Suprapubic skin (tissue), 4 donors: ENCODE data around the gene AK4. TPM values are rescaled to one million over a fixed set of nuclear protein-coding genes. Genes with fewer than 3 reads are reported as not detected.

ENCODE experiments used
- DNase-seq, 2 donors: peaks; one replicate each; pipeline ENCODE4 v3.0.0-alpha.2; 2019; ENCODE audit warnings: low spot score in 2 of 2
- H3K27ac ChIP-seq: fragments of 200-600 bp; sonication (generic); one replicate; pipeline ENCODE4 v1.5.1; 2019
- H3K27me3 ChIP-seq: fragments of 200-600 bp; sonication (generic); one replicate; pipeline ENCODE4 v1.5.1; 2019
- H3K36me3 ChIP-seq: fragments of 200-600 bp; sonication (generic); one replicate; pipeline ENCODE4 v1.5.1; 2019
- H3K4me1 ChIP-seq: fragments of 200-600 bp; sonication (generic); one replicate; pipeline ENCODE4 v1.5.1; 2019
- H3K4me3 ChIP-seq: fragments of 200-600 bp; sonication (generic); one replicate; pipeline ENCODE4 v1.5.1; 2019; ENCODE audit warnings: mild to moderate bottlenecking
- H3K9me3 ChIP-seq: fragments of 200-600 bp; sonication (generic); one replicate; pipeline ENCODE4 v1.5.1; 2019
- EP300 ChIP-seq: sonication (generic); formaldehyde crosslinking; IDR thresholded peaks from one replicate; pipeline ENCODE4 v1.6.1; 2017; ENCODE audit warnings: antibody characterized with exemption
- POLR2A ChIP-seq, 2 donors: fragments of 450-650 bp; IDR thresholded peaks; one replicate each; pipeline ENCODE4 v1.6.1; 2017; ENCODE audit warnings: antibody characterized with exemption in 2 of 2, mild to moderate bottlenecking in 2 of 2, moderate library complexity in 2 of 2
- POLR2AphosphoS5 ChIP-seq, 3 donors: sonication (generic); formaldehyde crosslinking; IDR thresholded peaks; one replicate each; pipeline ENCODE4 v1.6.1; 2017; ENCODE audit warnings: antibody characterized with exemption in 3 of 3
- WGBS: methylation state at CpG from one replicate; pipeline ENCODE4 v1.1.5; 2018; 5-methylcytosine and 5-hydroxymethylcytosine counted together
- total RNA-seq, 4 donors: library from RNA; depleted of rRNA; stranded (reverse); fragments of >200 nt; gene quantifications; one replicate each; pipeline ENCODE4 v1.1.0, GENCODE V29; 2016
- TF ChIP-seq, protein P1 (sequence below), 2 donors: fragments of 200-600 bp in 1 of 2; fragments of 450-650 bp in 1 of 2; sonication (generic) in 1 of 2; IDR thresholded peaks; one replicate each; pipeline ENCODE4 v1.5.1; 2016 to 2019; ENCODE audit warnings: antibody characterized with exemption in 2 of 2, mild to moderate bottlenecking in 1 of 2, moderate library complexity in 1 of 2

The AK4 gene
- total RNA-seq, 4 donors from 2014 or later, result 35.7 to 62.5 (median 54.8) TPM

DNA sequence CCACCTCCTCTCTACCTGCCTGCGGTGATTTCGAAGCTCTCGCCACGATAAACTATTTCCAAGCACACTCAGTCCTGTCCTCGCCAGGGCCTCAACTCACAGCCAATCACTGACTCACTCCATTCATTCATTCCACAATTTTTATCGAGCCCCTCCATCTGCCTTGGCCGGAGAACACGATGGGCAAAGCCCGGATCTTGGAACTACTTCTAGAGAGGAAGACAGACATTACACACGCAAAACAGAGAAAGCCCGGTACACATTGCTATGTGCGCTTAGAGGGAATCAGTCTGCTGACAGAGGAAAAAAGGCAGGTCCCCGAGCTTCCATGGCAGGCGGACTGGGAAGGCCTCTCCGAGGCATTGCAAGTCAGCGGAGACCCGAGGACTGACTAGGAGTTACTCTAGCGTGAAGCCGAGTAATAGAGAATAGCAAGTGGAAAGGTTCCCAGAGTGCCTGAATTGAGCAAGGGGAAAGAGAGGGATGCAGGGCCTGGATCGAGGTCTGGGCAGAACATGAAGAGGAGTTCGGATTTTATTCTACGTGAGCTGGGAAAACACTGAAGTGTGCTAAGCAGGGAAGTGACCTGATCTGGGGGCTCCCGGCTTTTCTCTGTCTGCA is 107.1 kb downstream of the AK4 start:
- Histone ChIP-seq H3K36me3 (no peaks in the 10 kb centered on the region), H3K27me3 (no peaks in the 10 kb centered on the region), H3K9me3 (no peaks in the 10 kb centered on the region), H3K4me3 (peak overlapping the region; percentile 60), H3K4me1 (peaks cover 23% of the 10 kb centered on the region), H3K27ac (no peak overlapping the region)
- 23% methylated on average over 23 of the region's 23 CpGs for WGBS
- DNase-seq, result no peak
- TF ChIP-seq POLR2AphosphoS5 (IDR thresholded peaks at IDR 0.05) (no peak), EP300 (no peak)
- TF ChIP-seq, protein P1, sequence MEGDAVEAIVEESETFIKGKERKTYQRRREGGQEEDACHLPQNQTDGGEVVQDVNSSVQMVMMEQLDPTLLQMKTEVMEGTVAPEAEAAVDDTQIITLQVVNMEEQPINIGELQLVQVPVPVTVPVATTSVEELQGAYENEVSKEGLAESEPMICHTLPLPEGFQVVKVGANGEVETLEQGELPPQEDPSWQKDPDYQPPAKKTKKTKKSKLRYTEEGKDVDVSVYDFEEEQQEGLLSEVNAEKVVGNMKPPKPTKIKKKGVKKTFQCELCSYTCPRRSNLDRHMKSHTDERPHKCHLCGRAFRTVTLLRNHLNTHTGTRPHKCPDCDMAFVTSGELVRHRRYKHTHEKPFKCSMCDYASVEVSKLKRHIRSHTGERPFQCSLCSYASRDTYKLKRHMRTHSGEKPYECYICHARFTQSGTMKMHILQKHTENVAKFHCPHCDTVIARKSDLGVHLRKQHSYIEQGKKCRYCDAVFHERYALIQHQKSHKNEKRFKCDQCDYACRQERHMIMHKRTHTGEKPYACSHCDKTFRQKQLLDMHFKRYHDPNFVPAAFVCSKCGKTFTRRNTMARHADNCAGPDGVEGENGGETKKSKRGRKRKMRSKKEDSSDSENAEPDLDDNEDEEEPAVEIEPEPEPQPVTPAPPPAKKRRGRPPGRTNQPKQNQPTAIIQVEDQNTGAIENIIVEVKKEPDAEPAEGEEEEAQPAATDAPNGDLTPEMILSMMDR (IDR thresholded peaks at IDR 0.05), result no peak

DNA sequence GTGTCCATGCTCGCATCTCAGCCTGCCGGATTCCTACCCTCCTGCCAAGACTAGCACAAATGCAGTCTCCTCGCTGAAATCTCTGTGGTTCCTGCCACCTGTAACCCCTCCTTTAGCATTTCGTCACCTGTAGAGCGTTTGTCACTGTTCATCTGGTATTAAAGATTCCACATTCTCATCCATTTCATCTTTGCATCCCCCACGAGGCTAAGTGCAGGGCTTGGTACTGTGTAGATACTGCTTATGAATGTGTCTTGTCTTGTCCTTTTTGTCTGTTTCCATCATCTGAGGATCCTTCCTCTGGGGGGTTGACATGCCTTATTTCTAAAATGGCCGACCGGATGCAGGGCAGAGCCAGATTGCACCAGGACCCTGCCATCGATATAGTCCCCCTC is 107.7 kb downstream of the AK4 start:
- no peak for DNase-seq
- Histone ChIP-seq H3K9me3 (no peaks in the 10 kb centered on the region), H3K27me3 (no peaks in the 10 kb centered on the region), H3K4me1 (peaks cover 23% of the 10 kb centered on the region), H3K4me3 (no peak overlapping the region), H3K36me3 (no peaks in the 10 kb centered on the region), H3K27ac (no peak overlapping the region)
- WGBS, result 86% methylated on average over 9 of the region's 9 CpGs
- TF ChIP-seq POLR2AphosphoS5 (IDR thresholded peaks at IDR 0.05), result no peak
- no peak for TF ChIP-seq POLR2A (IDR thresholded peaks at IDR 0.05)
- no peak for TF ChIP-seq EP300
- TF ChIP-seq, protein P1 (IDR thresholded peaks at IDR 0.05), result no peak

DNA sequence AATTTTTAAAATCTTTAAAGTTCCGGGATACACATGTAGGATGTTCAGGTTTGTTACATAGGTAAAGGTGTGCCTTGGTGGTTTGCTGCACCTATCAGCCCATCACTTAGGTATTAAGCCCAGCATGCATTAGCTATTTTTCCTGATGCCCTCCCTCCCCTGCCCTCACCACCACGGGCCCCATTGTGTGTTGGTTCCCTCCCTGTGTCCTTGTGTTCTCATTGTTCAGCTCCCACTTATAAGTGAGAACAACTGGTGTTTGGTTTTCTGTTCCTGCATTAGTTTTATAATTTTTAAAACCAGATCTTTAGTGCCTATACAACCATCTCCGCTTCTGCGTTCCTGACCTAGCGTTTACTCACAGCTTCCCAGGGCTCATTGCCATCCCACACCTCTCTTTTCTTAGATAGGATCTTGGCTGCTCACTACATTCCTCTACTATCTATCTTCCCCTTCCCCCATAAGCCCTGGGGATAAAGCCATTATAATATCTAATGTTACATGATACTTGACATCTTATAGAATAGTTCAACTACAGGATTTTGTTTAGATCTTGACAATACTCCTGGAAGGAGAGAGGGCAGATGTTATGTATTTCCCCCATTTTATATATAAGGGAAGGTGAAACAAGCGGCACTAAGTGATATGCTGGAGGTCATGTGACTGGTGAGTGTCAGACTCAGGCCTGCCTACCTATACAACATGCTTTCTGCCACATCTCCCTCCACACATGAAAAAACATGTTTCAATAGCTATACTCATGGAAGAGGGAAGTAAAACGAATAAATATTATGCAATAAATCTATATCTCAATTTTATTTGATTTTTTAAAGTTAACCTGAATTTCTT is 109.1 kb downstream of the AK4 start:
- H3K27me3 ChIP-seq, result no peaks in the 10 kb centered on the region
- TF ChIP-seq POLR2A (IDR thresholded peaks at IDR 0.05), result no peak
- TF ChIP-seq POLR2AphosphoS5 (IDR thresholded peaks at IDR 0.05), result no peak
- TF ChIP-seq, protein P1 (IDR thresholded peaks at IDR 0.05), result no peak
- no peak for TF ChIP-seq EP300
- no peaks in the 10 kb centered on the region for H3K9me3 ChIP-seq
- WGBS, result 68% methylated on average over 7 of the region's 7 CpGs
- H3K36me3 ChIP-seq, result no peaks in the 10 kb centered on the region
- peaks cover 23% of the 10 kb centered on the region for H3K4me1 ChIP-seq
- no peak overlapping the region for H3K27ac ChIP-seq
- H3K4me3 ChIP-seq, result no peak overlapping the region
- no peak for DNase-seq

DNA sequence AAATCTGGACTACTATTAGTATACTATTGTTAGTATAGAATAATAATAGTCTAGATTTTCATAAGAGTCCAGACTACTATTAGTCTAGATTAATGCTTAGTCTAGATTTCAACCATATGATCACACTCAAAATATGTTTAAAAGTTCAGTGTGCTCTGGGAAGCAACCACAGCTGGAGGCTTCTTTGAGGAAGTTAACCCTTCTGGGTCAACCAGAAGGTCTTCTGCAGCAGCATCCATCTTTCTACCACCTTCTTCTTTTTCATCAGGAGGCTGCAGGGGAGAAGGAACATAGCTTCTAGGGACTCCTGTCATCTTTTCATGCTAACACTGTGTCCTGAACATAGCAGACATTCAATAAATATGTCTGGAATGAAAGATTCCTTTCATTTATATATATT is 110.1 kb downstream of the AK4 start:
- DNase-seq, result no peak
- H3K36me3 ChIP-seq, result no peaks in the 10 kb centered on the region
- no peak overlapping the region for H3K4me3 ChIP-seq
- no peaks in the 10 kb centered on the region for H3K9me3 ChIP-seq
- H3K4me1 ChIP-seq, result peaks cover 23% of the 10 kb centered on the region
- H3K27me3 ChIP-seq, result no peaks in the 10 kb centered on the region
- TF ChIP-seq POLR2A (IDR thresholded peaks at IDR 0.05) (no peak), POLR2AphosphoS5 (IDR thresholded peaks at IDR 0.05) (no peak), EP300 (no peak)
- TF ChIP-seq, protein P1 (IDR thresholded peaks at IDR 0.05), result no peak
- no peak overlapping the region for H3K27ac ChIP-seq

DNA sequence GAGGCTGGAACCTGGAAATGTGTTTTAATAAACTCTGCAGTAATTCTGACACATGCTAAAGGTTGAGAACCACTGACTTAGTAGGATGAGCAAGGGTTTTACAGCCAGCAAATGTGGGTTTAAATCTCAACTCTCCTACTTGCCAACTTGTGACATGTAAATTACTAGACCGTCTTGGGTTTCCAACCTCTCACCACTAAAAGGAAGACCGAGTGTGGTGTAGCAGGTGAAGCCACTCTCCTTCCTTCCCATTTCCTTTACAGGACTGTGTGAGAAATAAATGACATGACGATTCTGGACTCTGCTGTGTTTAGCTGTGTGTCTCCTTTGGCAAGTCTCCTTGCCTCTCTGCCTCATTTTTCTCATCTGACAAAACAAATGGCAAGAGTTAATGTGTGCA is 111.8 kb downstream of the AK4 start:
- Histone ChIP-seq H3K27ac (no peak overlapping the region), H3K27me3 (no peaks in the 10 kb centered on the region), H3K36me3 (no peaks in the 10 kb centered on the region), H3K4me3 (no peak overlapping the region), H3K4me1 (peaks cover 18% of the 10 kb centered on the region), H3K9me3 (no peaks in the 10 kb centered on the region)
- TF ChIP-seq, protein P1 (IDR thresholded peaks at IDR 0.05), result no peak
- WGBS, result 64% methylated on average over 3 of the region's 3 CpGs
- no peak for DNase-seq
